Uterus (tissue), 4 donors: Measurements from ENCODE around the gene DPP10. TPM values are rescaled to one million over a fixed set of nuclear protein-coding genes. Genes with fewer than 3 reads are reported as not detected.

Source experiments
- DNase-seq, 2 donors: peaks; one replicate each; pipeline ENCODE4 v3.0.0-alpha.2; 2019 to 2020
- H3K27ac ChIP-seq, 2 donors: fragments of 200-600 bp; sonication (generic); 1 replicate in 1 of 2; 2 replicates in 1 of 2; pipeline ENCODE4 v1.5.1; 2016 to 2018
- H3K27me3 ChIP-seq, 2 donors: fragments of 200-600 bp; sonication (generic); one replicate each; pipeline ENCODE4 v1.5.1; 2018 to 2019; ENCODE audit warnings: control low read depth in 1 of 2
- H3K36me3 ChIP-seq, 2 donors: fragments of 200-600 bp; sonication (generic); one replicate each; pipeline ENCODE4 v1.5.1; 2019; ENCODE audit warnings: control low read depth in 1 of 2
- H3K4me1 ChIP-seq, 2 donors: fragments of 200-600 bp; sonication (generic); one replicate each; pipeline ENCODE4 v1.5.1; 2018 to 2019; ENCODE audit warnings: control low read depth in 1 of 2
- H3K4me3 ChIP-seq, 2 donors: fragments of 200-600 bp; sonication (generic); 1 replicate in 1 of 2; 2 replicates in 1 of 2; pipeline ENCODE4 v1.5.1; 2018 to 2019; ENCODE audit warnings: mild to moderate bottlenecking in 1 of 2
- H3K9me3 ChIP-seq, 2 donors: fragments of 200-600 bp; sonication (generic); one replicate each; pipeline ENCODE4 v1.5.1; 2019; ENCODE audit warnings: control low read depth in 1 of 2
- POLR2A ChIP-seq, 2 donors: fragments of 450-650 bp; IDR thresholded peaks; one replicate each; pipeline ENCODE4 v1.6.1; 2016; ENCODE audit warnings: antibody characterized with exemption in 2 of 2, mild to moderate bottlenecking in 1 of 2, moderate library complexity in 1 of 2
- intact Hi-C: fragments of 100-400 bp; cut with DNase I; formaldehyde crosslinking; loops from one replicate; pipeline ENCODE4 v1.15.1; 2023; ENCODE audit warnings: low total_unique reads
- total RNA-seq, 4 donors: library from RNA; depleted of rRNA in 3 of 4; stranded (reverse); fragments of >200 nt in 3 of 4; gene quantifications; one replicate each; pipeline versions ENCODE4 v1.1.0 to v1.2.4, GENCODE V29; 2014 to 2023
- TF ChIP-seq, protein P1 (sequence below), 4 experiments: fragments of 200-600 bp in 2 of 4; fragments of 450-650 bp in 2 of 4; sonication (generic) in 2 of 4; IDR thresholded peaks; one replicate each; pipeline ENCODE4 v1.5.1; 2016 to 2019; ENCODE audit warnings: antibody characterized with exemption in 4 of 4, mild to moderate bottlenecking in 2 of 4, moderate library complexity in 1 of 4
- donor health status: DM: yes; HTN: yes; CAD: no.

DPP10 gene
- total RNA-seq, 4 donors from 2014 or later = 33.0 TPM; not detected in 3

DNA sequence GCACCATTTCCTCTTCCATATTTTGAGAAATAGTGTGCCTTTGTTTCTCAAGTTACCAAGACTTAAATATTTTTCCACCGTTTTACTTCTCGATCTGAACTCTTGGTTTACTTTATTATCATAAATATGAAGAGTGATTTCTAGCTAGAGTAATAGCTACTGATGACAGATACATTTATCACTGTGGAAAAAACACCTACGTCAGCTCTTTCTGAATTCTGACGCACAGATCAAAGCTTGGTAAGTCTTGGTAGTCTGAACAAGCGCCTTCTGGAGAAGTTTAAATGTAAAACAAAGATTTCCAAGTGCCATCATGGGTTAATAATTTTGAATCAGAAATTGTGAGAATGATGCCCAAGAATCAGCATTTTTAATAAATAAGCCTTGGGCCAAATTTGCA is 367.7 kb downstream of the DPP10 start:
- intact Hi-C loops = no loop called here
- DNase-seq = no peak
- no peak overlapping the region for H3K27ac ChIP-seq
- TF ChIP-seq POLR2A (IDR thresholded peaks at IDR 0.05) = no peak
- TF ChIP-seq, protein P1, sequence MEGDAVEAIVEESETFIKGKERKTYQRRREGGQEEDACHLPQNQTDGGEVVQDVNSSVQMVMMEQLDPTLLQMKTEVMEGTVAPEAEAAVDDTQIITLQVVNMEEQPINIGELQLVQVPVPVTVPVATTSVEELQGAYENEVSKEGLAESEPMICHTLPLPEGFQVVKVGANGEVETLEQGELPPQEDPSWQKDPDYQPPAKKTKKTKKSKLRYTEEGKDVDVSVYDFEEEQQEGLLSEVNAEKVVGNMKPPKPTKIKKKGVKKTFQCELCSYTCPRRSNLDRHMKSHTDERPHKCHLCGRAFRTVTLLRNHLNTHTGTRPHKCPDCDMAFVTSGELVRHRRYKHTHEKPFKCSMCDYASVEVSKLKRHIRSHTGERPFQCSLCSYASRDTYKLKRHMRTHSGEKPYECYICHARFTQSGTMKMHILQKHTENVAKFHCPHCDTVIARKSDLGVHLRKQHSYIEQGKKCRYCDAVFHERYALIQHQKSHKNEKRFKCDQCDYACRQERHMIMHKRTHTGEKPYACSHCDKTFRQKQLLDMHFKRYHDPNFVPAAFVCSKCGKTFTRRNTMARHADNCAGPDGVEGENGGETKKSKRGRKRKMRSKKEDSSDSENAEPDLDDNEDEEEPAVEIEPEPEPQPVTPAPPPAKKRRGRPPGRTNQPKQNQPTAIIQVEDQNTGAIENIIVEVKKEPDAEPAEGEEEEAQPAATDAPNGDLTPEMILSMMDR (IDR thresholded peaks at IDR 0.05) = no peak
- H3K36me3 ChIP-seq = no peaks in the 10 kb centered on the region
- no peak overlapping the region for H3K4me3 ChIP-seq
- H3K27me3 ChIP-seq = no peaks in the 10 kb centered on the region
- H3K4me1 ChIP-seq = no peaks in the 10 kb centered on the region
- H3K9me3 ChIP-seq = peaks cover 0 to 3% of the 10 kb centered on the region in 2 donors

DNA sequence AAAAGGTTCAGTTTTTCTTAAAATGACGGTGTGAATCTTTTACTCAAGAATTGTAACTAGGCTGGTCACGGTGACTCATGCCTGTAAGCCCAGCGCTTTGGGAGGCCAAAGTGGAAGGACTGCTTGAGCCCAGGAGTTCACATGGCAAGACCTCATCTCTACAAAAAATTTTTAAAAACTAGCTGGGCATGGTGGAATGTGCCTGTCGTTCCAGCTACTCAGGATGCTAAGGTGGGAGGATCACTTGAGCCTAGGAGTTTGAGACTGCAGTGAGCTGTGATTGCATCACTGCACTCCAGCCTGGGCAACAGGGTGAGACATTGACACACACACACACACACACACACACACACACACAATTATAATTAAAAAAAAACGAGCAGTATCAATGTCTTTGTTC is 369.8 kb downstream of the DPP10 start:
- H3K4me1 ChIP-seq = no peaks in the 10 kb centered on the region
- DNase-seq = no peak
- intact Hi-C loops = no loop called here
- H3K9me3 ChIP-seq = no peaks in the 10 kb centered on the region
- H3K27ac ChIP-seq = no peak overlapping the region
- no peak overlapping the region for H3K4me3 ChIP-seq
- TF ChIP-seq POLR2A (IDR thresholded peaks at IDR 0.05) = no peak
- TF ChIP-seq, protein P1 (IDR thresholded peaks at IDR 0.05) = no peak
- no peaks in the 10 kb centered on the region for H3K27me3 ChIP-seq
- H3K36me3 ChIP-seq = no peaks in the 10 kb centered on the region

DNA sequence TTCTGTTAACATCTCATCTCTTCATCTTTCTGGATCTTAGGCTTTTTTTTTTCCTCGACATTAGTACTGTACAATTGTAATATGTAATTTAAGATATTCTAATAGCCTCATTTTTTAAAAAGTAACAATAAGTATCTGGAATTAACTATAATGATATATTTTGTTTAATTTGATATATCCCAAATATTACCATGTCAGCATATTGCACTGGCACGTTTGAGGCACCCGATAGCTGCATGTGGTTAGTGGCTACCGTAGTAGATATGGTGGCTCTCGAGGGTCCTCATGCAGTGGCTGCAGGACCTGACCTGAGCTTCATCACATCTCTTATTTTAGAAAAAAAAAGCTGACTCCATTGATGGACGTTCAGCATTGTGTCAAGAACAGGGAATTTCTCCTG is 371.9 kb downstream of the DPP10 start:
- Histone ChIP-seq H3K27ac (no peak overlapping the region), H3K4me1 (no peaks in the 10 kb centered on the region), H3K27me3 (no peaks in the 10 kb centered on the region), H3K36me3 (no peaks in the 10 kb centered on the region), H3K4me3 (no peak overlapping the region), H3K9me3 (no peaks in the 10 kb centered on the region)
- TF ChIP-seq, protein P1 (IDR thresholded peaks at IDR 0.05) = no peak
- TF ChIP-seq POLR2A (IDR thresholded peaks at IDR 0.05) = no peak
- intact Hi-C loops = no loop called here
- DNase-seq = no peak

DNA sequence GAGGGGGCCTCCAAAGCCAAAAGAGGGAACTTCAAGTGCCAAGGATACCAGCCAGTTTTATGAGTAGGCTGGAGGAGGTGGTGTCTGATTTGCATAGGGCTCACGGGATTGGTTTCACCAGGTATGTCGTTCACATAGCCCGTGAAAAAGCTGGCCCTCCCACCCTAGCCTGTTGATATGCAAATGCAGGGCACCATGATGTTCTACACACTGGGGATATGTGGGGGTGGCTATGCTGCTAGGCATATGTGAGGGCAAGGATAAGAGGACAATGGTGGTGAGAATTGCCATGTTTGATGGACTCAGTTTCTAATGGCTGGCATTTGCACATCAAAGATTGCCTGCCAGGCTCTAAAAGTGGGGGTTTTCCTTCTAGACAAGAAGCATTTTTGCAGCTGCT is 378.6 kb downstream of the DPP10 start:
- Histone ChIP-seq H3K9me3 (no peaks in the 10 kb centered on the region), H3K4me3 (no peak overlapping the region), H3K36me3 (no peaks in the 10 kb centered on the region), H3K4me1 (no peaks in the 10 kb centered on the region), H3K27ac (no peak overlapping the region), H3K27me3 (no peaks in the 10 kb centered on the region)
- intact Hi-C loops = no loop called here
- no peak for DNase-seq
- no peak for TF ChIP-seq POLR2A (IDR thresholded peaks at IDR 0.05)
- TF ChIP-seq, protein P1 (IDR thresholded peaks at IDR 0.05) = no peak

DNA sequence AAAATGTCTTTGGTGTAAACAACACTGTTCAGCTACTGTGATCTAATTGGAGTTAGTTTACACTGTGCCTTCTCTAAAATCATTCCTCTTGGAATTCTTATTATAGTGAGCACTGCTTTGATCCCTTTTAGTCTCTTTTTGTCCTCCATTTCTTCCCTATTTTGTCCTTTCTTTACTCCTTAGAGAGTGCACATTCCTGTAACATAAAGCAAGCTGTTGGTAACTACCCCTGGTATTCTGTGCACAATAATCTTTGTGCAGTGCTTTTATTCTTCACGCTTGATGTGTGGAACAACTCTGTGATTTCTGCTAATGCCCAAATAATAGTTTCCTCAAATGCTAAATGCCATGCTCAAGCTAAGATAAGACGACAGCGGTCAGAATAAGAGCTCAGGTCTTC is 401.5 kb downstream of the DPP10 start:
- Histone ChIP-seq H3K27me3 (no peaks in the 10 kb centered on the region), H3K4me3 (no peak overlapping the region), H3K9me3 (no peaks in the 10 kb centered on the region), H3K36me3 (no peaks in the 10 kb centered on the region), H3K27ac (no peak overlapping the region), H3K4me1 (no peaks in the 10 kb centered on the region)
- no peak for DNase-seq
- TF ChIP-seq, protein P1 (IDR thresholded peaks at IDR 0.05) = no peak
- no peak for TF ChIP-seq POLR2A (IDR thresholded peaks at IDR 0.05)
- intact Hi-C loops = no loop called here
